H1 (cell line): ENCODE data around the gene EDEM1. TPM values are rescaled to one million over a fixed set of nuclear protein-coding genes. Genes with fewer than 3 reads are reported as not detected.

Experiments
- ASH2L ChIP-seq: fragments of 200-600, 300-600 bp; sonication (generic); IDR thresholded peaks from one replicate; pipeline ENCODE4 v1.7.1; 2017; ENCODE audit warnings: low read length
- CBX8 ChIP-seq: fragments of 300-800, 300-1000 bp; sonication (generic); IDR thresholded peaks from 2 replicates; pipeline ENCODE4 v1.7.1; 2016; ENCODE audit warnings: low read depth, low read length, borderline replicate concordance
- JUN ChIP-seq: IDR thresholded peaks from 2 replicates; pipeline ENCODE4 v1.6.1; 2011; ENCODE audit warnings: low read depth, mild to moderate bottlenecking, improper control_type of control experiment, low read length
- POU5F1 ChIP-seq: IDR thresholded peaks from 2 replicates; pipeline ENCODE4 v1.6.1; 2011; ENCODE audit warnings: low read depth, mild to moderate bottlenecking, low read length, moderate library complexity
- TCF12 ChIP-seq: IDR thresholded peaks from 2 replicates; pipeline ENCODE4 v1.6.1; 2011; ENCODE audit warnings: low read depth, mild to moderate bottlenecking, low read length
- polyA plus RNA-seq, 7 experiments: library from polyadenylated mRNA; depleted of rRNA in 3 of 7; stranded (reverse) in 5 of 7; unstranded in 2 of 7; fragments of >200 nt in 5 of 7; fragments of 200-250 nt in 2 of 7; gene quantifications; 1 replicate in 5 of 7; 2 replicates in 1 of 7; 4 replicates in 1 of 7; pipeline versions ENCODE4 v1.2.1 to v1.2.3, GENCODE V29; 2011 to 2013; ENCODE audit warnings: missing spikeins in 2 of 7, mixed read lengths in 2 of 7
- total RNA-seq: library from RNA; stranded (reverse); fragmentation: NEBNext Ultra II Directional; extraction: Animal tissue kit (Norgen Biotek cat#: 25700); gene quantifications from 2 replicates; pipeline ENCODE4 v1.2.1, GENCODE V29; 2021
- TF ChIP-seq, protein P1 (sequence below): IDR thresholded peaks from 2 replicates; pipeline ENCODE4 v1.6.1; 2011; ENCODE audit warnings: low read length, improper control_type of control experiment

The EDEM1 gene
- total and polyA plus RNA-seq, 2 of the 8 experiments (the other 6 are each of a cell fraction or from before 2014, with no cell fraction given), result 4.8 to 16.4 TPM

DNA sequence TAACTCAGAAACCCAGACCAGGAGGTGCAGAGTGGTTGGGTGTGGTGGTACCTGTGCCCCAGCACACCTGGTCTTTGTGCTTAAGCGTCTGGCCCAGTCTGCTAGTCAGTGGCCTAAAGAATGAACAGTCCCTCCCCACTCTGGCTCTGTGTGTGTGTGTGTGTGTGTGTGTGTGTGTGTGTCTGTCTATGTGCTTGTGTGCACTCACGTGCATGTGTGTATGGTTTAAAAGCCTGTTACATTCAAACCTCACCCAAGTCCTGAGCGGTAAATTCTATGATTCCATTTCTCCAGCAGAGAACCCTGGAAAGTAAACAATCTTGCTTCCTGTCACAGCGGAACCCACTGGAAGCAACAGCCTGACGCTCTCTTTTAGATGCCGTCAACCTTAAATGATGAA is 34.2 kb downstream of the EDEM1 start (continued):
- TF ChIP-seq ASH2L (no peak), JUN (no peak), POU5F1 (no peak), CBX8 (no peak), TCF12 (no peak)
- TF ChIP-seq, protein P1, sequence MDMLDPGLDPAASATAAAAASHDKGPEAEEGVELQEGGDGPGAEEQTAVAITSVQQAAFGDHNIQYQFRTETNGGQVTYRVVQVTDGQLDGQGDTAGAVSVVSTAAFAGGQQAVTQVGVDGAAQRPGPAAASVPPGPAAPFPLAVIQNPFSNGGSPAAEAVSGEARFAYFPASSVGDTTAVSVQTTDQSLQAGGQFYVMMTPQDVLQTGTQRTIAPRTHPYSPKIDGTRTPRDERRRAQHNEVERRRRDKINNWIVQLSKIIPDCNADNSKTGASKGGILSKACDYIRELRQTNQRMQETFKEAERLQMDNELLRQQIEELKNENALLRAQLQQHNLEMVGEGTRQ, result no peak
